Activated CD4-positive, CD25-positive, alpha-beta regulatory T cell (primary cell): ENCODE measurements around the gene AQP2.

ENCODE experiments used
- DNase-seq, 4 experiments: peaks; one replicate each; lab custom pipeline; 2025; lab: John Stamatoyannopoulos, UW

The AQP2 gene

GRCh38 chr12:49920241-49920914 lies 30.2 kb upstream of the AQP2 start:
- no peak for DNase-seq

GRCh38 chr12:49920915-49921286 lies 29.6 kb upstream of the AQP2 start:
- no peak for DNase-seq

GRCh38 chr12:49921299-49921698 lies 29.2 kb upstream of the AQP2 start:
- DNase-seq: no peak

GRCh38 chr12:49921936-49922335 lies 28.6 kb upstream of the AQP2 start:
- no peak for DNase-seq

GRCh38 chr12:49922349-49923034 lies 28.0 kb upstream of the AQP2 start:
- DNase-seq: no peak

- DNase-seq: no peak
Observed at GRCh38 chr12:49923035-49923644, 27.4 kb upstream of the AQP2 start.

DNA sequence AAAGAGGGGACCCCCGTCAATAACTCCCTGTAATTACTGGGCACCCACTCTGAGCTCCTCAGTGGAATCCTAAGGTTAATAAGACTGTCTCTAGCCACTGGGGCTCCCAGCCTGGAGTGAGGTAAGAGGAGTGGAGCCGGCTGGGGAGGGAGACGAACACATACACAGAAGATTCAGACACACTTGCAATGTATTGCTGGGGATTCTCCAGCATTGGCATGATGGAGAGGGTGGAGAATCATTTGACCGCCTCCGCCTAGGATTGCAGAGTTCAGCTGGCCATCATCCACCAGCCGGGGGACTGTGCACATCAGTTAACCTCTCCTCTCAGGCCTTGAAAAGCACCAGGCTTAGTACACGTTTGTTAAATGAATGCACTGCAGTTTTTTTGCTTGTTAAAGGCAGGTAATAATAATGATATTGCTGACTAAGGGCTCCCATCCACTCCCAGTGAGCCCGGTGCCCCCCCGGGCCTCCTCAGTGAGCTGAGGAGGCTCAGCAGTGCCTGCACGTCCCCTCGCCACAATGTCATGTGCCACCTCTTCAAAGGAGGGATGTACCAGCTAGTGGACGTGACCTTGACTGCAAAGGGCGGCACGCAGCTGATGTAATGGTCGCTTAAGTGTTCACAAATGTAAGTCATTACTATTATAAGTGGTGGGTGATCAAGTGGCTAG lies 26.5 kb upstream of the AQP2 start:
- DNase-seq: no peak

DNA sequence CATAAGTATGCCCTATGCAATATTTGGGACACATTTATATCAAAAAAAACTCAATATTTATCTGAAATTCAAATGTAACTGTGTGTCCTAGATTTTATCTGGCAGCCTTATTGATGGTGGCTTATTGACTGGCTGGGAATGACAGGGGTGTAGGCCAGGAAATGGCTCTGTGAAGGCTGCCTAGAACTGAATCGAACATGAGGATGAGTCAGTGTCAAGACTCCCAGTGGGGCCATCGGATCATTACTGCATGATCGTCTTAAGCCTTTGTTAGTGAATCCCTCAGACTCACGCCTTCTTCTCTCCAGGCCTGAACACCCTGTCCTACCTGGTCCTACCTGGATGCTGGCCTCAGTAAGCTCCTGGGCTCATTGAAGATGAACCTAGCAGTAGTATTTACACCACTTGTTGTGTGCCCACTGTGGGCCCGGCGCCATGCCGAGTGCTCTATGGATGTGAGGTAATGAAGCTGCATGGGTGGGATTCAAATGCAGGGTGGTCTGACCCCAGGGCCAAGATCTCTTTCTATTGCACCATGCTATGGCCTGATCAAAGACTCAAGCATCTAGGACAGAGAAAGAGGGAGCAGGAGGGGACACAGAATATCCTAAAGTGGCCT lies 25.8 kb upstream of the AQP2 start:
- DNase-seq: no peak

- DNase-seq: no peak
Observed at GRCh38 chr12:49925433-49926204, 24.9 kb upstream of the AQP2 start.

DNA sequence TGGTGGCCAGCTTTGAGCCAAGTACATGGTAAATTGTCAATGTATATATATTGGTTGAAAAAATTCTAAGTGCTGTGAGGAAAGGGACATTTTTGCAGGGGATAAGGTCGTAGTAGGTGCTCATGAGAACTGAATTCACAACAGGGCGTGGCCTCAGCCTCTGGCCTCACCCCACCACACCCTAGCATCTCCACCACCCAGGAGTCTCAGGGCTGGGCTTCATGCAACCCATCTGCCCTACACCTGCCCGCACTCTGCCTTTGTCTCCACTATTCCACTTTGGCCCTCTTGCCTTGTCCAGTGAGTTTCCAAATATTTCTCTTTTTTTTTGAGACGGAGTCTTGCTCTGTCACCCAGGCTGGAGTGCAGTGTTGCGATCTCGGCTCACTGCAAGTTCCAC lies 22.1 kb upstream of the AQP2 start:
- no peak for DNase-seq

GRCh38 chr12:49929581-49929980 lies 21.0 kb upstream of the AQP2 start:
- DNase-seq: no peak

DNA sequence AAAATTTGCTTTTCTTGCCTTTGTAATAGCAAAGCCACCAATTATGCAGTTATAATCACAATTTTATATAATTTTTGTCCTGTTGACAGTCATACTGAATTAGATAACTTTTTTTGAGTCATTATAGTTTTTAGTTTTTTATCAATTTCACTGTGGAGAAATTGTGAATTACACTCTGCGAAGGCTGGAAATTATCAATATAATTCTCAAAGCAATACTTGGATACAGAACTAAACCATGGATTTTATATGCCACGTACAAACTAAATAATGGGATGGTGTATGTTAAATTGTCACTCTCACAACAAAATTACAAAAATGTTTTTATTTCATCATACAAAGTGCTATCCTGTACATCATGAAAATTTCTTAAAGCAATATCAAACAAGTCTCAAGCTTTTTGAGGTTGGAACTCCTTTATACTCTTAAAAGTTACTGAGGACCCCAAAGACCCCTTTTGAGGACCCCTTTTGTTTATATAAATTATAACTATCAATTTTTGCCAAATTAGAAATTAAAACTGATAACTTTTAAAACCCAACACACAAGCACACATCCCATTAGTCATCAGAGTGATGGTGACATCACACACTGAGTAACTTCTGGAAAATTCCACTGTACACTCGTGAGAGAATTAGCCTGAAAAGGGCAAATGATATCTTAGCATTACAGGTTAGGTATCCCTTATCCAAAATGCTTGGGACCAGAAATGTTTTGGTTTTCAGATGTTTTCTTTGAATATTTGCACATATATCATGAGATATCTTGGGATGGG lies 19.8 kb upstream of the AQP2 start:
- no peak for DNase-seq

DNA sequence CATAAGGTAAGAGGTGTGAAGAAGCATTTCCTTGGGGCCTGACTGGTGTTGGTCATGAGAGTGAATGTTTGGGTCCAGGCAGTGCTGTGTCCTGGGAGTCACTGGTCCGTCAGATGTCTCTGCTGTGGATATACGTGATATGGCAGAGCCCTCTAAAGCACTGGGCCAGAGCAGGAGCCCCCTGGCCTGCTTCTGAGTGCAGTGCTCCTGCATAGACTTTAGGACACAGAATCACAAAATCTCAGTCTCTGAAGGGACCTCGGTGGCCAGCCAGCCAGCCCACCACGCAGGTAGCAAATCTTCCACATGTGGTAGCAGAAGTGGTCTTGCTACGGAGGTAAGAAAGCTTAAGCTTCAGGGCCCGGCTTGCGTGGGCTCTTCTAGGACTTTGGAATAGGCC lies 18.5 kb upstream of the AQP2 start:
- no peak for DNase-seq

DNA sequence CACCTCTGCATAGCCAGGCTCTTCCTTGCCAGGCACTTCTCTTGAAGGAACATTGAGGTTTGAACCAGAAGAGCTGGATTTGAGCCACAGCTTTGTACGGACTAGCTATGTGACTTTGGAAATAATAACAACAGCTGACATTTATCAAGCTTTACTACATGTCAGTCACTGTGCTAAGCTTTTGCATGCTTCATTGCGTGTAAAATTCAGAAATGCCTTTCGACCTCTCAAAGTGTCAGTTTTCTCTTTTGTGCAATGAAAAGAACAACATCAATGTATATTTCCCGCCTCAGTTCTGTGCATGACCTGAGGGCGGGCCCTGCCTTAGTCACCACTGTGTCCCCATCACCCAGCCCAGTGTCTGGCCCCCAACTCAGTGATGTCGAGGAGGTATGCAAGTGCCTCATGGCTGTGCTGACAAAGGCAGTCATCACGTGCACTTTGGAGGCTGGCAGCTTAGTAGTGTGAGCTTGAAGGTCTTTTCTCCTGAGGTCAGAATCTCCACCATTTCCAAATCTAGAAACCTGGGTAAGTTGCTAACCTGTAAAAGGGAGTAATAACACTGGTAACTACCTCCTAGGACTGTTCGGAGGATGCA lies 17.9 kb upstream of the AQP2 start:
- no peak for DNase-seq

DNA sequence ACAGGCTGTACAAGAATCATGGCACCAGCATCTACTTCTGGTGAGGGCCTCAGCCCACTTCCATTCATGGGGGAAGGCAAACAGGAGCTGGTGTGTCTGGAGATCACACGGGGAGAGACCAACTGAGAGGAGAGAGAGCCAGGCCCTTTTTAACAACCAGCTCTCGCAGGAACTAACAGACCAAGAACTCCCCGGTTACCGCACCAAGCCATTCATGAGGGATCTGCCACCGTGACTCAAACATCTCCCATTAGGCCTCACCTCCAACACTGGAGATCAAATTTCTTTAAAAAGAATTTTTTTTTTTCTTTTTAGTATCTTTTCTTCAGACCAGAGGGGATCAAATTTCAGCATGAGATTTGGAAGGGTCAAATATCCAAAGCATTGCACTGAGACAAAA lies 16.7 kb upstream of the AQP2 start:
- no peak for DNase-seq

DNA sequence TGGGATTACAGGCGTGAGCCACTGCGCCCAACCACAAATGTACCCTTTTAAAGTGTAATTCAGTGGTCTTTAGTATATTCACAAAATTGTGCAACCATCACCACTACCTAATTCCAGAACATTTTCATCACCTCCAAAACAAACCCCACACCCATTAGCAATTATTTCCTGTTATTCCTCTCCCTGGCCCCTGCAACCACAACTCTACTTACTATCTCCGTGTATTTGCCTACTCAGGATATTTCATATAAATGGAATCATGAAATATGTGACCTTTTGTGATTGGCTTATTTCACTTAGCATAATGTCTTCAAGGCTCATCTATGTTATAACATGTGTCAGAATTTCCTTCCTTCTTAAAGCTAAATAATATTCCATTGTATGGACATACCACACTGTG lies 16.0 kb upstream of the AQP2 start:
- DNase-seq: no peak

- DNase-seq: no peak
Observed at GRCh38 chr12:49936925-49937324, 13.6 kb upstream of the AQP2 start.

DNA sequence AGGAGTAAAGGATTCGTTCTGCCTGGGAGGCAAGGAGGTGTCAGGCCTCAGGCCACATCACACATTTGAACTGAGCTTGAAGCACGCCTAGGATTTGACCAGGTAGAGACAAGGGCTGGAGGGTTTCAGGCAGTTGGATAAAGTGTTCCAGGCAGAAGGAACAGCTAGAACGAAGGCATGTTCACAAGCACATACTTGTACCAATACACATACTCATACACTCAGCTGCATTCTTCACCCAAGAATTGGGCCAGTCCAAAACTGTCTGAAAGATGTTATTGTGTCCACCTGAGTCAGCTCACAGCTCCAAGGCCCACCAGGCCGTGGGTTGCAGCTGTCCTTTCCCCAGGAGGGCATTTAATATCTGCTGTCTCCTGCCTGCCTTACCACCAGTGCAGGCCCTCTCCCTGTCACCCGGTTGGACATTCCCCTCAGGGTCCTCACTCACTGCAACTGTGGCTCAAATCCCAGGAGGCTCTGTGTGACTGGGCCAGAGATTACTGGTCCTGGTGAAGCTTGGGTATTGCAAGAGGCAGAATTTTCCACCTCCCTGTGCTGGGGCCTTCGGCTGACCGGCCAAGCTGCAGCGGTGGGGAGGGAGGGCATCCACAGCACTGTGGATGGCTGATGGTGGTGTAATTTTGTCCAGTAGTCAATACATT lies 12.8 kb upstream of the AQP2 start:
- no peak for DNase-seq

DNA sequence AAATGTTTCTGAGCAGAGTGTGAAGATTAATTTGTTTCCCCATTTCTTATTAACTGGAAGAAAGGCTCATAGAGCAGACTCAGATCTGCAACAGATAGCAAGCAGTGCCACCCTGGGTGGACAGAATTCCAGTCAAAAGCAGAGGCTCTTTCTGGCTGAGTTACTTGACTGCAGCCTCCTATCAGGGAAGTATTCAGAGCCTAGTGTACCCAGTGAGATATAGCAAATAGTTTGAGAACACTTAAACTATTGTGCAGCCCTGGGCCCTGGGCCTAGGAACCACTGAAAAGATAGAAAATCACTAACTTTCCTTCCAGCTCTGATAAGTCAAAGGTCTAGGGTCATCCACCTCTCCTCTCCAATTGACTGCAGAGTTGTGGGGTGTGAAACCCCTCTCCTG lies 11.2 kb upstream of the AQP2 start:
- no peak for DNase-seq

GRCh38 chr12:49939707-49940106 lies 10.8 kb upstream of the AQP2 start:
- DNase-seq: no peak
